GM12865 (cell line): Measurements from ENCODE around the gene LOXL1.

ENCODE experiments used
- DNase-seq: peaks from one replicate; pipeline ENCODE4 v3.0.0; 2010; ENCODE audit warnings: low read depth
- H3K4me3 ChIP-seq: 2 replicates; pipeline ENCODE4 v1.5.1; 2011; ENCODE audit warnings: mild to moderate bottlenecking, low read depth, low read length, control low read depth
- CTCF ChIP-seq: IDR thresholded peaks from 2 replicates; pipeline ENCODE4 v1.5.1; 2011; ENCODE audit warnings: low read length, control low read depth, low read depth, inconsistent platforms; ENCODE audit not compliant: insufficient read depth; ENCODE audit errors: missing control alignments

The LOXL1 gene

GRCh38 chr15:73993211-73993994 lies 67.1 kb downstream of the LOXL1 start:
- no peak for DNase-seq
- no peak for TF ChIP-seq CTCF
- no peak overlapping the region for H3K4me3 ChIP-seq

DNA sequence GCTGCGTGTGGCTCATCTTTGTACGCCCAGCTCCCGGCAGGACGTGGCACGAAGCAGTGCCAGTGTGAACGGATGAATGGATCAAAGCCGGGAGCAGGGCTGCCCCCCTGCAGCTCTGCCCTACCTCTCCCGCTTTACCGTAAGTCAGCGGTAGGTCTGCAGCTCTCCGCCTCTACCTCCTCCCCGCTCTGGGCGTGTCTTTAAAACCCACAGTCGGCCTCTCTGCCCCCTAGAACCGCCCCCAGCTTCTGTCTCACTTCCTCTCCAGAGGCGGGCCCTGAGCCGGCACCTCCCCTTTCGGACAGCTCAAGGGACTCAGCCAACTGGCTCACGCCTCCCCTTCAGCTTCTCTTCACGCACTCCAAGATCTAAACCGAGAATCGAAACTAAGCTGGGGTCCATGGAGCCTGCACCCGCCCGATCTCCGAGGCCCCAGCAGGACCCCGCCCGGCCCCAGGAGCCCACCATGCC lies 68.2 kb downstream of the LOXL1 start, which contains the start of gene PML:
Gene PML, plus strand, starts transcription at position 304 of the 471 bp plus-strand sequence. Its CDS starts 97 bp downstream, at position 401.
- no peak for TF ChIP-seq CTCF
- H3K4me3 ChIP-seq: peak within 1 kb of the TSS; percentile 86
- peak; percentile 96 for DNase-seq

DNA sequence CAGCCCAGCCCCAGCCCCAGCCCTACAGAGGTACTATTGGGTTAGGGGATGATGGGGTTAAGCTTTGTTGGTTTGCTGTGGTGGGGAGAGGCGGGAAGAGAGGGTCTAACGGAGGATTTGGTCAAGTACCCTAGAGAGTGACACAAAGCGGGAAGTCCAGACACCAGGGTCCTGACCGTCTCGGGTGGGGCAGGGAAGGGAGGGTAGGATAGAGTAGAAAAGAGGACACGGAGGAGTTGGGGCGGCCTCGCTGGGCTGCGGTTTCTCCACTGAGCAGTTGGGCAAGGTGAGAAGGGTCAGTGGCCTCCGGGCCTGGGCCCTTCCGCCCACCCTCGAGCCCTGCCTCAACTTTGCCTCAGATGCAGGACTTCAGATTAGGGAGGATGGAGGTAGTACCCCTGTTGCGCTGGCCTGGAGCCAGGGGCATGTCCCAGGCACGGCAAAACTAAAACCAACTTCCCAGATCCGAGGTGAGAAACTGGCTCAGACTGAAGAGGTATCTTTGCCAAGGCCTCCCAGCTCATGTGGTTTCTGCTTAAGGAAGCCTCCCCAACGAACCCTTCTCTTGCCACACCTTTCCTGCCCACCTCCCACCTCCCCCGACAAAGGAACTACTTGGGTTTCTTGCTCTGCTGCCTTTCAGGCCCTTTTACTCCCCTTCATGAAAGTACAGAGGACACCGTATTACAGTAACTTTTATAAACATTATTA lies 68.8 kb downstream of the LOXL1 start:
- peak overlapping the region; percentile 86 for H3K4me3 ChIP-seq
- no peak for TF ChIP-seq CTCF
- no peak for DNase-seq

DNA sequence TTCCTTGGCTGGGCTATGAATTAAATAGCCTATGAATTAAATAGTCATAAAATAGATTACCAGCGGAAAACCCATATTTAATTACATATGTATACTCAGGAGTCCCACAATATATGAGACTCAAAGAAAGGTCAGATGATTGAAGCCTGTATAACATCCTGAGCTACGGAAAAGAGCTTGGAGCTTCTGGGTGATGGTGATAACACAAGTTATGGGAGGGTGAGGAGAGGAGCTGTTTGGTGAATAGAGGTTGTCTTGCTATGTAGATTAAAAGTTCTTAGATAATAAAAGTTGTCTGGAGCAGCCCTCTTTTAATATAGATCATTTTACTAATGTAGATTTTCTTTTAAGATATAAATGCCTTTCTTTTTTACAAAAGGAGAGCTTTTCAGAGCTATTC lies 70.0 kb downstream of the LOXL1 start:
- no peak for TF ChIP-seq CTCF
- H3K4me3 ChIP-seq: peak overlapping the region; percentile 86
- DNase-seq: no peak

DNA sequence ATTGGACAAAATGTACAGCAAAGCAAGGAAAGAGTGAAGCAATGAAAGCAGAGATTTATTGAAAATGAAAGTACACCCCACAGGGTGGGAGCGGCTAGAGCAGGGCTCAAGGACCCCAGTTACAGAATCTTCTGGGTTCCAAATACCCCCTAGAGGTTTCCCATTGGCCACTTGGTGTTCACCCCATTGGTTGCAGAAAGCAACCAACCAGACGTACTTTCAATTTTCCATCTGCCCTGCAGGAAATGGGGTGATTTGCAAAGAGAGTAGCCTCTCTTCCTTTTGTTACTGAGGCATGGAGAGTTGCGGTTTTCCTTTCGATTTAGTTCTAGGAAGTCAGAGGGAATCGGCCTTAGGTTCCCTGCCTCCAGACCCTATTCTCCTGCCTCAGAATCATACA lies 70.7 kb downstream of the LOXL1 start:
- DNase-seq: peak; percentile 77
- peak overlapping the region; percentile 86 for H3K4me3 ChIP-seq
- TF ChIP-seq CTCF: no peak

DNA sequence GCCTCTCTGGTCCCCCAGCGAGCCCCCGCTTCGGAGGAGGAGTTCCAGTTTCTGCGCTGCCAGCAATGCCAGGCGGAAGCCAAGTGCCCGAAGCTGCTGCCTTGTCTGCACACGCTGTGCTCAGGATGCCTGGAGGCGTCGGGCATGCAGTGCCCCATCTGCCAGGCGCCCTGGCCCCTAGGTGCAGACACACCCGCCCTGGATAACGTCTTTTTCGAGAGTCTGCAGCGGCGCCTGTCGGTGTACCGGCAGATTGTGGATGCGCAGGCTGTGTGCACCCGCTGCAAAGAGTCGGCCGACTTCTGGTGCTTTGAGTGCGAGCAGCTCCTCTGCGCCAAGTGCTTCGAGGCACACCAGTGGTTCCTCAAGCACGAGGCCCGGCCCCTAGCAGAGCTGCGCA lies 71.7 kb downstream of the LOXL1 start:
- no peak for TF ChIP-seq CTCF
- no peak overlapping the region for H3K4me3 ChIP-seq
- DNase-seq: no peak
